WTC11 (cell line): ENCODE measurements around the gene CPHXL2. TPM values are rescaled to one million over a fixed set of nuclear protein-coding genes. Genes with fewer than 3 reads are reported as not detected.

Source experiments
- CDX4 ChIP-seq: fragments of 250-450 bp; sonication (Bioruptor Pico); IDR thresholded peaks from 2 replicates; pipeline ENCODE4 v1.9.0; 2021; ENCODE audit warnings: moderate library complexity, mild to moderate bottlenecking, inconsistent platforms, borderline replicate concordance
- CREM ChIP-seq: sonication (generic); formaldehyde crosslinking; IDR thresholded peaks from 2 replicates; pipeline ENCODE4 v1.8.1; 2022; ENCODE audit warnings: mild to moderate bottlenecking, missing genetic modification reagents, moderate library complexity
- ELF4 ChIP-seq: sonication (generic); formaldehyde crosslinking; IDR thresholded peaks from 2 replicates; pipeline ENCODE4 v1.8.1; 2022; ENCODE audit warnings: low read depth, mild to moderate bottlenecking, moderate library complexity, missing genetic modification reagents
- ETV6 ChIP-seq: sonication (generic); formaldehyde crosslinking; IDR thresholded peaks from 2 replicates; pipeline ENCODE4 v1.8.1; 2022; ENCODE audit warnings: mild to moderate bottlenecking, missing genetic modification reagents
- FOXP1 ChIP-seq: sonication (generic); formaldehyde crosslinking; IDR thresholded peaks from 2 replicates; pipeline ENCODE4 v1.8.0; 2022; ENCODE audit warnings: missing genetic modification reagents, mild to moderate bottlenecking, moderate library complexity, borderline replicate concordance
- GRHL2 ChIP-seq: fragments of 250-450 bp; sonication (Bioruptor Pico); IDR thresholded peaks from 2 replicates; pipeline ENCODE4 v1.8.0; 2022; ENCODE audit warnings: mild to moderate bottlenecking, moderate library complexity; ENCODE audit not compliant: insufficient replicate concordance, severe bottlenecking
- IRF2 ChIP-seq: sonication (generic); formaldehyde crosslinking; IDR thresholded peaks from 2 replicates; pipeline ENCODE4 v1.8.0; 2022; ENCODE audit warnings: low read depth, missing genetic modification reagents, borderline replicate concordance
- MAX ChIP-seq: sonication (generic); formaldehyde crosslinking; IDR thresholded peaks from 2 replicates; pipeline ENCODE4 v1.8.0; 2022; ENCODE audit warnings: mild to moderate bottlenecking, missing genetic modification reagents
- MXD4 ChIP-seq: fragments of 250-450 bp; sonication (Bioruptor Pico); IDR thresholded peaks from 2 replicates; pipeline ENCODE4 v1.8.0; 2021; ENCODE audit warnings: mild to moderate bottlenecking, moderate library complexity, borderline replicate concordance
- NFATC4 ChIP-seq: fragments of 250-450 bp; sonication (Bioruptor Pico); IDR thresholded peaks from 2 replicates; pipeline ENCODE4 v1.9.0; 2021; ENCODE audit warnings: mild to moderate bottlenecking
- RELA ChIP-seq: sonication (generic); formaldehyde crosslinking; IDR thresholded peaks from 2 replicates; pipeline ENCODE4 v1.8.1; 2022; ENCODE audit warnings: missing genetic modification reagents, mild to moderate bottlenecking, borderline replicate concordance
- RORB ChIP-seq: fragments of 250-450 bp; sonication (Bioruptor Pico); IDR thresholded peaks from 2 replicates; pipeline ENCODE4 v1.9.0; 2021; ENCODE audit warnings: mild to moderate bottlenecking
- SMAD3 ChIP-seq: sonication (generic); formaldehyde crosslinking; IDR thresholded peaks from 2 replicates; pipeline ENCODE4 v1.8.0; 2022; ENCODE audit warnings: missing genetic modification reagents, mild to moderate bottlenecking, borderline replicate concordance
- SP1 ChIP-seq: sonication (generic); formaldehyde crosslinking; conservative IDR thresholded peaks from 2 replicates; pipeline ENCODE4 v1.8.1; 2022; ENCODE audit warnings: missing genetic modification reagents
- TEAD4 ChIP-seq: sonication (generic); formaldehyde crosslinking; IDR thresholded peaks from 2 replicates; pipeline ENCODE4 v1.8.0; 2022; ENCODE audit warnings: mild to moderate bottlenecking, missing genetic modification reagents
- TP53 ChIP-seq: sonication (generic); formaldehyde crosslinking; IDR thresholded peaks from 2 replicates; pipeline ENCODE4 v1.8.1; 2023; ENCODE audit warnings: mild to moderate bottlenecking, missing genetic modification reagents
- ZBTB21 ChIP-seq: sonication (generic); formaldehyde crosslinking; IDR thresholded peaks from 2 replicates; pipeline ENCODE4 v1.8.1; 2023; ENCODE audit warnings: mild to moderate bottlenecking, missing genetic modification reagents, borderline replicate concordance
- ZMAT4 ChIP-seq: fragments of 250-450 bp; sonication (Bioruptor Pico); IDR thresholded peaks from 2 replicates; pipeline ENCODE4 v1.9.0; 2021; ENCODE audit warnings: mild to moderate bottlenecking
- ZNF138 ChIP-seq: sonication (generic); formaldehyde crosslinking; conservative IDR thresholded peaks from 2 replicates; pipeline ENCODE4 v1.8.1; 2022; ENCODE audit warnings: mild to moderate bottlenecking, moderate library complexity, missing genetic modification reagents
- ZNF232 ChIP-seq: sonication (generic); formaldehyde crosslinking; IDR thresholded peaks from 2 replicates; pipeline ENCODE4 v1.8.0; 2022; ENCODE audit warnings: mild to moderate bottlenecking, missing genetic modification reagents
- total RNA-seq: library from RNA; stranded (reverse); gene quantifications from 3 replicates; pipeline ENCODE4 v1.2.3, GENCODE V29; 2021
- TF ChIP-seq, protein P1 (sequence below): sonication (generic); formaldehyde crosslinking; IDR thresholded peaks from 2 replicates; pipeline ENCODE4 v1.8.0; 2022; ENCODE audit warnings: missing genetic modification reagents
- TF ChIP-seq, protein P2 (sequence below): sonication (generic); formaldehyde crosslinking; IDR thresholded peaks from 2 replicates; pipeline ENCODE4 v1.8.1; 2023; ENCODE audit warnings: mild to moderate bottlenecking, missing genetic modification reagents, moderate library complexity
- TF ChIP-seq, protein P3 (sequence below): sonication (generic); formaldehyde crosslinking; IDR thresholded peaks from 2 replicates; pipeline ENCODE4 v1.8.1; 2022; ENCODE audit warnings: mild to moderate bottlenecking, moderate library complexity, missing genetic modification reagents
- TF ChIP-seq, protein P4 (sequence below): fragments of 250-450 bp; sonication (Bioruptor Pico); IDR thresholded peaks from 2 replicates; pipeline ENCODE4 v1.9.0; 2021; ENCODE audit warnings: mild to moderate bottlenecking, borderline replicate concordance

The CPHXL2 gene
- total RNA-seq, 1 experiment from 2014 or later: not detected

DNA sequence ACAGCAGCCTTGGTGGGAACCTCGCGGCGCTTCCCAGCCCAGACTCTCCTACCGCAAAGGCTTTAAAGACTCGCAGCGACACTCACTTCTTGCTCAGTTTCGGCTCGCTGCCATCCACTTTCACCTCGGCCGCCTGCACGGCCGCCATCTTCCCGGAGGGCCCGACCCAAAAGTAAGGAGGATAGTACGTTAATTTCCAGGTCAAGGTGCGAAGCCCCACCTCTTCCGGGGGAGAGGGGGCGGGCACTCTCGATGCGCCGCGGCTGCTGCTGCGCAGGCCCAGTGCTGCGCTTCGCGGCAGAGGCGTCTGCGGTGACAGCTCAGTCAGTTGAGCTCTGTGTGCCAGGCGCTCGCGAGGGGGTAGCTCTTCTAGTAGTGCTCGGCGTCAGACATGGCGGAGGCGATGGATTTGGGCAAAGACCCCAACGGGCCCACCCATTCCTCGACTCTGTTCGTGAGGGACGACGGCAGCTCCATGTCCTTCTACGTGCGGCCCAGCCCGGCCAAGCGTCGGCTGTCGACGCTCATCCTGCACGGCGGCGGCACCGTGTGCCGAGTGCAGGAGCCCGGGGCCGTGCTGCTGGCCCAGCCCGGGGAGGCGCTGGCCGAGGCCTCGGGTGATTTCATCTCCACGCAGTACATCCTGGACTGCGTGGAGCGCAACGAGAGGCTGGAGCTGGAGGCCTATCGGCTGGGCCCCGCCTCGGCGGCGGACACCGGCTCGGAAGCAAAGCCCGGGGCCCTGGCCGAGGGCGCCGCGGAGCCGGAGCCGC lies 29.1 kb downstream of the CPHXL2 start, which contains the start of the genes KARS1 and TERF2IP (continued):
- TF ChIP-seq, protein P1, sequence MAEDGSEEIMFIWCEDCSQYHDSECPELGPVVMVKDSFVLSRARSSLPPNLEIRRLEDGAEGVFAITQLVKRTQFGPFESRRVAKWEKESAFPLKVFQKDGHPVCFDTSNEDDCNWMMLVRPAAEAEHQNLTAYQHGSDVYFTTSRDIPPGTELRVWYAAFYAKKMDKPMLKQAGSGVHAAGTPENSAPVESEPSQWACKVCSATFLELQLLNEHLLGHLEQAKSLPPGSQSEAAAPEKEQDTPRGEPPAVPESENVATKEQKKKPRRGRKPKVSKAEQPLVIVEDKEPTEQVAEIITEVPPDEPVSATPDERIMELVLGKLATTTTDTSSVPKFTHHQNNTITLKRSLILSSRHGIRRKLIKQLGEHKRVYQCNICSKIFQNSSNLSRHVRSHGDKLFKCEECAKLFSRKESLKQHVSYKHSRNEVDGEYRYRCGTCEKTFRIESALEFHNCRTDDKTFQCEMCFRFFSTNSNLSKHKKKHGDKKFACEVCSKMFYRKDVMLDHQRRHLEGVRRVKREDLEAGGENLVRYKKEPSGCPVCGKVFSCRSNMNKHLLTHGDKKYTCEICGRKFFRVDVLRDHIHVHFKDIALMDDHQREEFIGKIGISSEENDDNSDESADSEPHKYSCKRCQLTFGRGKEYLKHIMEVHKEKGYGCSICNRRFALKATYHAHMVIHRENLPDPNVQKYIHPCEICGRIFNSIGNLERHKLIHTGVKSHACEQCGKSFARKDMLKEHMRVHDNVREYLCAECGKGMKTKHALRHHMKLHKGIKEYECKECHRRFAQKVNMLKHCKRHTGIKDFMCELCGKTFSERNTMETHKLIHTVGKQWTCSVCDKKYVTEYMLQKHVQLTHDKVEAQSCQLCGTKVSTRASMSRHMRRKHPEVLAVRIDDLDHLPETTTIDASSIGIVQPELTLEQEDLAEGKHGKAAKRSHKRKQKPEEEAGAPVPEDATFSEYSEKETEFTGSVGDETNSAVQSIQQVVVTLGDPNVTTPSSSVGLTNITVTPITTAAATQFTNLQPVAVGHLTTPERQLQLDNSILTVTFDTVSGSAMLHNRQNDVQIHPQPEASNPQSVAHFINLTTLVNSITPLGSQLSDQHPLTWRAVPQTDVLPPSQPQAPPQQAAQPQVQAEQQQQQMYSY (CRISPR knock-in tag): no peak
- TF ChIP-seq, protein P2, sequence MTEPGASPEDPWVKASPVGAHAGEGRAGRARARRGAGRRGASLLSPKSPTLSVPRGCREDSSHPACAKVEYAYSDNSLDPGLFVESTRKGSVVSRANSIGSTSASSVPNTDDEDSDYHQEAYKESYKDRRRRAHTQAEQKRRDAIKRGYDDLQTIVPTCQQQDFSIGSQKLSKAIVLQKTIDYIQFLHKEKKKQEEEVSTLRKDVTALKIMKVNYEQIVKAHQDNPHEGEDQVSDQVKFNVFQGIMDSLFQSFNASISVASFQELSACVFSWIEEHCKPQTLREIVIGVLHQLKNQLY (CRISPR knock-in tag): no peak
- TF ChIP-seq MAX (CRISPR knock-in tag) (peak; percentile 79), CDX4 (no peak), ZNF232 (CRISPR knock-in tag) (0 out of 2 replicates have a peak, but pooled peaks have one; percentile 35), SP1 (CRISPR knock-in tag) (peak; percentile 93), ZMAT4 (CRISPR knock-in tag) (no peak), TEAD4 (no peak), ZBTB21 (CRISPR knock-in tag) (no peak), GRHL2 (CRISPR knock-in tag) (no peak), RORB (CRISPR knock-in tag) (no peak), NFATC4 (no peak), TP53 (no peak), ELF4 (CRISPR knock-in tag) (no peak), FOXP1 (peak; percentile 62; the same call in 1 of the 2 replicates), CREM (CRISPR knock-in tag) (no peak; the same call in 1 of the 2 replicates), ETV6 (CRISPR knock-in tag) (0 out of 2 replicates have a peak, but pooled peaks have one; percentile 25), IRF2 (CRISPR knock-in tag) (no peak; the same call in 1 of the 2 replicates), RELA (CRISPR knock-in tag) (no peak), MXD4 (CRISPR knock-in tag) (no peak), SMAD3 (CRISPR knock-in tag) (0 out of 2 replicates have a peak, but pooled peaks have one; percentile 58), ZNF138 (CRISPR knock-in tag) (no peak)
- TF ChIP-seq, protein P3, sequence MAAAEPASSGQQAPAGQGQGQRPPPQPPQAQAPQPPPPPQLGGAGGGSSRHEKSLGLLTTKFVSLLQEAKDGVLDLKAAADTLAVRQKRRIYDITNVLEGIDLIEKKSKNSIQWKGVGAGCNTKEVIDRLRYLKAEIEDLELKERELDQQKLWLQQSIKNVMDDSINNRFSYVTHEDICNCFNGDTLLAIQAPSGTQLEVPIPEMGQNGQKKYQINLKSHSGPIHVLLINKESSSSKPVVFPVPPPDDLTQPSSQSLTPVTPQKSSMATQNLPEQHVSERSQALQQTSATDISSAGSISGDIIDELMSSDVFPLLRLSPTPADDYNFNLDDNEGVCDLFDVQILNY (CRISPR knock-in tag): peak; percentile 61; the same call in 1 of the 2 replicates
- TF ChIP-seq, protein P4, sequence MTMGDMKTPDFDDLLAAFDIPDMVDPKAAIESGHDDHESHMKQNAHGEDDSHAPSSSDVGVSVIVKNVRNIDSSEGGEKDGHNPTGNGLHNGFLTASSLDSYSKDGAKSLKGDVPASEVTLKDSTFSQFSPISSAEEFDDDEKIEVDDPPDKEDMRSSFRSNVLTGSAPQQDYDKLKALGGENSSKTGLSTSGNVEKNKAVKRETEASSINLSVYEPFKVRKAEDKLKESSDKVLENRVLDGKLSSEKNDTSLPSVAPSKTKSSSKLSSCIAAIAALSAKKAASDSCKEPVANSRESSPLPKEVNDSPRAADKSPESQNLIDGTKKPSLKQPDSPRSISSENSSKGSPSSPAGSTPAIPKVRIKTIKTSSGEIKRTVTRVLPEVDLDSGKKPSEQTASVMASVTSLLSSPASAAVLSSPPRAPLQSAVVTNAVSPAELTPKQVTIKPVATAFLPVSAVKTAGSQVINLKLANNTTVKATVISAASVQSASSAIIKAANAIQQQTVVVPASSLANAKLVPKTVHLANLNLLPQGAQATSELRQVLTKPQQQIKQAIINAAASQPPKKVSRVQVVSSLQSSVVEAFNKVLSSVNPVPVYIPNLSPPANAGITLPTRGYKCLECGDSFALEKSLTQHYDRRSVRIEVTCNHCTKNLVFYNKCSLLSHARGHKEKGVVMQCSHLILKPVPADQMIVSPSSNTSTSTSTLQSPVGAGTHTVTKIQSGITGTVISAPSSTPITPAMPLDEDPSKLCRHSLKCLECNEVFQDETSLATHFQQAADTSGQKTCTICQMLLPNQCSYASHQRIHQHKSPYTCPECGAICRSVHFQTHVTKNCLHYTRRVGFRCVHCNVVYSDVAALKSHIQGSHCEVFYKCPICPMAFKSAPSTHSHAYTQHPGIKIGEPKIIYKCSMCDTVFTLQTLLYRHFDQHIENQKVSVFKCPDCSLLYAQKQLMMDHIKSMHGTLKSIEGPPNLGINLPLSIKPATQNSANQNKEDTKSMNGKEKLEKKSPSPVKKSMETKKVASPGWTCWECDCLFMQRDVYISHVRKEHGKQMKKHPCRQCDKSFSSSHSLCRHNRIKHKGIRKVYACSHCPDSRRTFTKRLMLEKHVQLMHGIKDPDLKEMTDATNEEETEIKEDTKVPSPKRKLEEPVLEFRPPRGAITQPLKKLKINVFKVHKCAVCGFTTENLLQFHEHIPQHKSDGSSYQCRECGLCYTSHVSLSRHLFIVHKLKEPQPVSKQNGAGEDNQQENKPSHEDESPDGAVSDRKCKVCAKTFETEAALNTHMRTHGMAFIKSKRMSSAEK (CRISPR knock-in tag): no peak
